Endodermal cell (in vitro differentiated cells): ENCODE measurements around the gene ZNF827. TPM values are rescaled to one million over a fixed set of nuclear protein-coding genes. Genes with fewer than 3 reads are reported as not detected.

ENCODE experiments used
- DNase-seq: peaks from one replicate; pipeline ENCODE4 v3.0.0-alpha.2; 2017
- H3K27ac ChIP-seq: 2 replicates; pipeline ENCODE4 v1.5.1; 2013; ENCODE audit warnings: mild to moderate bottlenecking, low read depth, low read length, moderate library complexity
- H3K27me3 ChIP-seq: 2 replicates; pipeline ENCODE4 v1.6.1; 2013; ENCODE audit warnings: mild to moderate bottlenecking, low read length, moderate library complexity; ENCODE audit not compliant: insufficient read depth, control insufficient read depth, poor library complexity, severe bottlenecking
- H3K36me3 ChIP-seq: 2 replicates; pipeline ENCODE4 v1.7.0; 2013; ENCODE audit warnings: mild to moderate bottlenecking, low read length, moderate library complexity; ENCODE audit not compliant: control insufficient read depth, insufficient read depth
- H3K4me1 ChIP-seq: one replicate; pipeline ENCODE4 v1.7.0; 2013; ENCODE audit warnings: low read length; ENCODE audit not compliant: control insufficient read depth, insufficient read depth
- H3K4me3 ChIP-seq: 2 replicates; pipeline ENCODE4 v1.5.1; 2013; ENCODE audit warnings: mild to moderate bottlenecking, low read length, moderate library complexity
- H3K9ac ChIP-seq: 2 replicates; pipeline ENCODE4 v1.6.1; 2013; ENCODE audit warnings: mild to moderate bottlenecking, low read length, moderate library complexity; ENCODE audit not compliant: poor library complexity, severe bottlenecking; ENCODE audit errors: extremely low read depth
- H3K9me3 ChIP-seq: 2 replicates; pipeline ENCODE4 v1.6.1; 2013; ENCODE audit warnings: mild to moderate bottlenecking, low read length, moderate library complexity; ENCODE audit not compliant: control insufficient read depth
- H3K27ac Mint-ChIP-seq: 2 replicates; pipeline ENCODE4 v1.8.0; 2020; ENCODE audit warnings: mixed read lengths
- H3K27me3 Mint-ChIP-seq: 2 replicates; pipeline ENCODE4 v1.8.0; 2021; ENCODE audit warnings: mild to moderate bottlenecking, mixed read lengths; ENCODE audit not compliant: insufficient read depth
- H3K36me3 Mint-ChIP-seq: 2 replicates; pipeline ENCODE4 v1.8.0; 2020; ENCODE audit warnings: low read depth, mixed read lengths
- H3K4me1 Mint-ChIP-seq: 2 replicates; pipeline ENCODE4 v1.8.0; 2020; ENCODE audit warnings: mixed read lengths
- H3K4me3 Mint-ChIP-seq: 2 replicates; pipeline ENCODE4 v1.8.0; 2020; ENCODE audit warnings: mild to moderate bottlenecking, moderate library complexity, mixed read lengths
- H3K9me3 Mint-ChIP-seq: 2 replicates; pipeline ENCODE4 v1.8.0; 2020; ENCODE audit warnings: mild to moderate bottlenecking, mixed read lengths
- WGBS, 2 experiments: methylation state at CpG; one replicate each; pipeline versions ENCODE4 v1.1.5 to v1.1.7; 2013; ENCODE audit warnings: missing lambda C conversion rate in 2 of 2, mixed read lengths in 1 of 2; ENCODE audit not compliant: insufficient coverage in 1 of 2, insufficient read length in 1 of 2; 5-methylcytosine and 5-hydroxymethylcytosine counted together
- long read RNA-seq, 4 experiments: library from polyadenylated mRNA in 2 of 4; library from RNA in 1 of 4; library from capped mRNA in 1 of 4; stranded (forward) in 3 of 4; unstranded in 1 of 4; transcript quantifications; one replicate each; pipeline ENCODE4 v2.0.0, GENCODE V29; 2020 to 2021; ENCODE audit warnings: inconsistent platforms in 1 of 4
- polyA plus RNA-seq, 2 experiments: library from polyadenylated mRNA; stranded (reverse); fragments of 50-300 nt; gene quantifications; one replicate each; pipeline ENCODE4 v1.2.3, GENCODE V29; 2013
- total RNA-seq, 2 donors: library from RNA; stranded (reverse); fragmentation: NEBNext Ultra II Directional in 1 of 2; extraction: Animal tissue kit (Norgen Biotek cat#: 25700) in 1 of 2; gene quantifications; 2 replicates in 1 of 2; 3 replicates in 1 of 2; pipeline ENCODE4 v1.2.1, GENCODE V29; 2021
- TF ChIP-seq, protein P1 (sequence below): fragments of 200-600 bp; sonication (generic); conservative IDR thresholded peaks from 2 replicates; pipeline ENCODE4 v1.5.0; 2021; ENCODE audit warnings: antibody characterized with exemption, mild to moderate bottlenecking

Gene ZNF827
- 10 to 100 TPM; 33.0 to 34.9 TPM for total RNA-seq
- 22.4 TPM for polyA plus RNA-seq (2013, experiment 1 of 2)
- 21.8 TPM for polyA plus RNA-seq (2013, experiment 2 of 2)
- long read RNA-seq, experiment 1, partial matches to known transcripts = 1 of 7 reads
- long read RNA-seq, experiment 1, other reads (novel, unspliced or antisense) = 6 of 7 reads
- long read RNA-seq, experiment 2, partial matches to known transcripts = 2 of 14 reads
- long read RNA-seq, experiment 2, other reads (novel, unspliced or antisense) = 12 of 14 reads
- long read RNA-seq, experiment 3, full-length matches to known transcripts = 2 of 22 reads
- long read RNA-seq, experiment 3, partial matches to known transcripts = 4 of 22 reads
- long read RNA-seq, experiment 3, other reads (novel, unspliced or antisense) = 16 of 22 reads
- long read RNA-seq, experiment 4 = 0 reads

DNA sequence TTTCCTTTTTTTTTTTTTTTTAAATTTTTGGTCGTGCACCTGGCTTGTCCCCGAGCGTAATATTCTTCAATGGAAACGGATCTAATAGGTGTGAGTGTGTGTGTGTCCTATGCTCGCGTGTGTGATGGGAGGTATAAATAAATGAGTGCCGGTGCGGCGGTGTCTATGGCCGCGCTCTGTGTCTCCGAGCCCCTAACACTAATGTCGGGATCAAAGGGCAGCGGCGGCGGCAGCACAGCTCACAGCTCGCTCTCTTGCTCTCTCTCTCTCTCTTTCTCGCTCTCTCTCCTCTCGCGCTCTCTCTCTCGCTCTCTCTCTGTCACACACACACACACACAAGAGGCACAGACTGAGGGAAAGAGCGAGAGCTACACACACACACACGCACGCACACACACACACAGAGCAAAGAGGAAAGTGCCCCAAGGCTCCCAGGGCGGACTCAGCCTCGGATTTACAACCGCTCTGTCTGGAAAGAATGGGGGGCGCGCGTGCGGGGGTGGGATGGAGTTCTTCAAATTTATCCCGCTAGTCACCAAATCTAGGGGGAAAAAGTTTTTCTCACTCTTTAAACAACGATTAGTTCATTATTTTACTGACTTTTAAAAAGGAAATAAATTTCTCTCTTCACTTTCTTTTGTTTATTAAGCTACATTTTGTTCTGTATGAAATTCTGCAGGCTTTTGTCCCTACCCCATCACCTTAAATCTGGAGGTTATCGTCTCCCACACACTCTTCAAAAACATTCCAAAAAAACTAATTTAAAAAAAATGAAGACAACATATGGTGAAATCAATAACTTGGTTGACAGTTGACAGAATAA is at the start of gene ZNF827:
Gene ZNF827 (minus strand): TSS at position 206 of the 823 bp plus-strand sequence. CDS start 416 bp downstream, outside the sequence.
- TF ChIP-seq, protein P1, sequence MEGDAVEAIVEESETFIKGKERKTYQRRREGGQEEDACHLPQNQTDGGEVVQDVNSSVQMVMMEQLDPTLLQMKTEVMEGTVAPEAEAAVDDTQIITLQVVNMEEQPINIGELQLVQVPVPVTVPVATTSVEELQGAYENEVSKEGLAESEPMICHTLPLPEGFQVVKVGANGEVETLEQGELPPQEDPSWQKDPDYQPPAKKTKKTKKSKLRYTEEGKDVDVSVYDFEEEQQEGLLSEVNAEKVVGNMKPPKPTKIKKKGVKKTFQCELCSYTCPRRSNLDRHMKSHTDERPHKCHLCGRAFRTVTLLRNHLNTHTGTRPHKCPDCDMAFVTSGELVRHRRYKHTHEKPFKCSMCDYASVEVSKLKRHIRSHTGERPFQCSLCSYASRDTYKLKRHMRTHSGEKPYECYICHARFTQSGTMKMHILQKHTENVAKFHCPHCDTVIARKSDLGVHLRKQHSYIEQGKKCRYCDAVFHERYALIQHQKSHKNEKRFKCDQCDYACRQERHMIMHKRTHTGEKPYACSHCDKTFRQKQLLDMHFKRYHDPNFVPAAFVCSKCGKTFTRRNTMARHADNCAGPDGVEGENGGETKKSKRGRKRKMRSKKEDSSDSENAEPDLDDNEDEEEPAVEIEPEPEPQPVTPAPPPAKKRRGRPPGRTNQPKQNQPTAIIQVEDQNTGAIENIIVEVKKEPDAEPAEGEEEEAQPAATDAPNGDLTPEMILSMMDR = no peak
- Histone ChIP-seq H3K27me3 (no peaks in the 10 kb centered on the region), H3K27ac (peak within 1 kb of the TSS; percentile 87), H3K9ac (peak within 1 kb of the TSS; percentile 87), H3K36me3 (no peaks in the 10 kb centered on the region), H3K4me3 (peak within 1 kb of the TSS; percentile 95), H3K9me3 (no peaks in the 10 kb centered on the region), H3K4me1 (no peaks in the 10 kb centered on the region)
- H3K9me3 Mint-ChIP-seq = no peaks in the 10 kb centered on the region
- 0 to 2% methylated on average over 8 to 32 of the region's 34 CpGs for WGBS, 2 experiments
- no peaks in the 10 kb centered on the region for H3K36me3 Mint-ChIP-seq
- peak; percentile 87 for DNase-seq
- peak within 1 kb of the TSS; percentile 91 for H3K4me3 Mint-ChIP-seq
- H3K4me1 Mint-ChIP-seq = peaks cover 23% of the 10 kb centered on the region
- H3K27ac Mint-ChIP-seq = peak within 1 kb of the TSS; percentile 97
- H3K27me3 Mint-ChIP-seq = peaks cover 6% of the 10 kb centered on the region

- H3K27me3 Mint-ChIP-seq = peaks cover 13% of the 10 kb centered on the region
- H3K4me3 ChIP-seq = no peak overlapping the region
- no peak overlapping the region for H3K27ac ChIP-seq
- 78 to 94% methylated on average over 3 to 4 of the region's 4 CpGs for WGBS, 2 experiments
- H3K36me3 Mint-ChIP-seq = no peaks in the 10 kb centered on the region
- H3K9ac ChIP-seq = no peak overlapping the region
- H3K9me3 ChIP-seq = no peaks in the 10 kb centered on the region
- peaks cover 15% of the 10 kb centered on the region for H3K27me3 ChIP-seq
- no peaks in the 10 kb centered on the region for H3K36me3 ChIP-seq
- no peak overlapping the region for H3K4me3 Mint-ChIP-seq
- no peaks in the 10 kb centered on the region for H3K4me1 ChIP-seq
- DNase-seq = no peak
- H3K4me1 Mint-ChIP-seq = peaks cover under 1% of the 10 kb centered on the region
- no peaks in the 10 kb centered on the region for H3K9me3 Mint-ChIP-seq
- no peak overlapping the region for H3K27ac Mint-ChIP-seq
- TF ChIP-seq, protein P1 = no peak
These were observed 45.9 kb upstream of the ZNF827 start for GRCh38 chr4:145984563-145984962.

DNA sequence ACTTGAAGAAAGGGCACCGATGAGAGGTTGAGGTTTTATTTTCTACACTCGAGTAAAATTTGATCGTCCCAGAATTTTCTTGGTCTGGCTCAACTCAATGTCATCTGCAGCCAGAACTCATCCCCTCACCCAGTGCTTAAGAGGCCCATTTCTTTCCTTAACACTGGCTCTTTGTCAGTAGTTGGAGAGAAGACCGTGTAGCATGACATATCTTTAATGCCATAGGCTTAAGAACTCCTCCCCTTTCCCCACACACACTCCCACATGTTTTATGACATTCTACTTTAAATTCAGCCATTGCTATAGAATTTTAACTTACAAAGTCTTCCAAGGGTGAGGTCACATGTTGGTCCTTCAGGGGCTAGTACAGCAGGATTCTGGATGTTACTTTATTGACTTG is 44.2 kb upstream of the ZNF827 start:
- peaks cover 12% of the 10 kb centered on the region for H3K4me1 Mint-ChIP-seq
- H3K4me1 ChIP-seq = peaks cover 9% of the 10 kb centered on the region
- no peak overlapping the region for H3K27ac Mint-ChIP-seq
- H3K9me3 Mint-ChIP-seq = no peaks in the 10 kb centered on the region
- peaks cover 16% of the 10 kb centered on the region for H3K27me3 ChIP-seq
- no peak overlapping the region for H3K9ac ChIP-seq
- no peak overlapping the region for H3K4me3 ChIP-seq
- no peak overlapping the region for H3K27ac ChIP-seq
- no peak overlapping the region for H3K4me3 Mint-ChIP-seq
- no peak for DNase-seq
- no peaks in the 10 kb centered on the region for H3K36me3 ChIP-seq
- TF ChIP-seq, protein P1 = no peak
- peaks cover 13% of the 10 kb centered on the region for H3K27me3 Mint-ChIP-seq
- H3K36me3 Mint-ChIP-seq = no peaks in the 10 kb centered on the region
- no peaks in the 10 kb centered on the region for H3K9me3 ChIP-seq
- 86 to 100% methylated on average over 2 to 4 of the region's 4 CpGs for WGBS, 2 experiments
